NCI-H510A treated with DMSO at 0.1 percent for 48 hours (cell line): ENCODE measurements around the gene LRPPRC.
"Not testable (repeated sequence)": the region's sequence is repeated elsewhere in the genome, so short reads cannot be mapped to it uniquely, and the experiment has no call there.

ENCODE experiments used
- DNase-seq: peaks from one replicate; lab custom pipeline; 2025; lab: John Stamatoyannopoulos, UW

LRPPRC gene

DNA sequence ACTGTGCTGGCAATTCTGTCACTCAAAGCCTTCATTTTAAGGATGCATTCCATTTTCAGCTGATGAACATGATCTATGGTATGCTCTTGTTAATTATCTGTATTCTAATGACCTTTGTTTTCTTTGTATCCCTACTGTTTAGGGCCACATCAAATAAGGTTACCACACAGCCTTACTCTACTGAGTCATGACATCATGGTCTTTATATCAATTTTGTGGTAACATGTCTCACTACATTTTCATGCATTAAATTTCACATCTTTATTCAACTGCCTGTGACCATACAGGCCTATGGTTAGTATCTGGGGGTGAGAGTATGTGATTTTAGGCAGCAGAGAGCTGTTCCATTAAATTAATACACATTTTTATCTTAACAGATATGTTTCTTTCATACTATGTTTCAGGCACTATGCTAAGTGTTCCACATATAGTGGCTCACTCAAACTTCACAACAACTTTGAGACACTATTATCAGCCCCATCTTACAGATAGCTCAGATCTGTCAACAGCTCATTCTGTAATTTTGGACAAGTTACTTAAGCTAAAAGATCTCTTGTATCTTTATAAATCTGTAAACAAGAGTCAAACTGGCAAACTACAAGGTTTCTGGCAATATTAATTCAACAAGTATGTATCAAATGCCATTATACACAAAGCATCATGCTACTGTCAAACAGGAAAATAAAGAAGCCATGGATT, 18.0 kb downstream of the LRPPRC start:
- DNase-seq = no peak

DNA sequence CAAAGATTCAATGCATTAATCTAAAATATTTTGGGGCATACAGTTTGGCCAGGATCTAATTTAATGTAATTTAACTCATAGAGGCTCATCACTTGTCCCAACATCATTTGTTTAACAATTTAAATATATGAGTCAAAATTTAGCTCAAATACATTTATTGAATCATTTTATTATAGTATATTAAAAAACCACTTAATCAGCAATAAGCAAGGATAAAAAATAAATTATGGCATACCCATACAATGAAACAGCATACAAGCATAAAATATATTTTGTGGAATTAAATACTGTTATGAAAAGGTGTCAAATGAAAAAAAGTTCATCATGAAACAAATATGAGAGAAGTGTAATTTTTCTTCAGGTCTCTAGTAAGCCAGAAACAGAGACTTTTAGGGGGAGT, 34.9 kb downstream of the LRPPRC start:
- no peak for DNase-seq

DNA sequence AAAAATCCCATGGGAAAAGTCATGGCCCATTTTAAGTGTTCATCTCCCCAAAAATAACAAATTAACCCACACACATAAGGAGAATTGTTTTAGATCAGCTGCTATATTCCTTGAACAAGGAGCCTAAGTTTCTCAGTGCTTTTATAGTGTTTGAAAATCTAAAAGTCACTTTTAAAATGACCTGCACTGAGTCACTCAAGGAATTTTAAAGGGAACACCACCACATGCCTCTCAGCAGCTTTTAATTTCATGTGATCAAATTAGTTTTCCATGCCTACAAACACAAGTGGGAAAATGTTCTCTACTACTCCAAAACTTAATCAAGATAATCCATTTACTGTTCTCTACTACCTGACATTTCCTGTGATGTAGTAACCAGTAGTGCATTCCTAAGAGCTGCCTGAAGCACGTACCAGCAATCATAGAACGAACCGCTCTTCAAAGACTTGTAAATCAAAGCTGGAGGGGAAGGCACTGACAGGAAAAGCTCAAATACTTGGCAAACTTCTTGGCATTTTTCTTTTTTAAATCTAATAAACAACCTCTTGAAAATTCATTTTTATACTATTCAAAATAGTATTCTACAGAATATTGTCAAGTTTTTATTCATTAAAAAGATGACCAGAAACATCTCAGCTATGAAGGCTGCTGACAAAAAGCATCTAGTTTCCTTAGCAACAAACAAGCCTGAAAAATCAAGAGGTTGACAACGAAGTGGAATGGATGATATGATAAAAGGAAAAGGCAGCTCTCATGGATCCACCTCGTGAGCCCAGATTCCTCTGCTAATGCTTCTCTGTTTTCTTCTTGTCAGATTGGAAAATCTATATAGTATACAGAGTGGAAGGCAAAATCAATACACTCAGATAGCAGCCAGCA, 37.2 kb downstream of the LRPPRC start:
- DNase-seq = no peak

DNA sequence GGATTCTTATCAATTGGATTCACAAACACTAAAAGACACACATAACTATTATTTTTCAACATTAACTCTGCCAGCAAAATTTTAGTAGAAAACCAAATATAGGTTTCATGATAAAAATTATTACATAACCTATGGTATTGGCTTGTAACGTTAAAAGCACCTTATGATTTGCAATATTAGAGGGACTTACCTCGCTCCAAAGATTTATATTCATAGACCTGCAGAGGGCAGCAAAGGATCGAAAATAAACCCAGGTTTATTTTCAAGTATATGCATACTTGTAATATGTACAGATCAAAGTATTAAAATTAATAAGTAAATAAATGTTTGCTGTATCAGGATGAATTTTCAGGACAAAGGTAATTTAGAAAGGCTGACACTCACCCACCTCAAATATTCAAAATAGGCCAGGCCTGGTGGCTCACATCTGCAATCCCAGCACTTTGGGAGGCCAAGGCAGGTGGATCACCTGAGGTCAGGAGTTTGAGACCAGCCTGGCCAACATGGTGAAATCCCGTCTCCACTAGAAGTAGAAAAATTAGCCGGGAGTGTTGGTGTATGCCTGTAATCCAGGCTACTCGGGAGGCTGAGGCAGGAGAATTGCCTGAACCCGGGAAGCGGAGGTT, 45.3 kb downstream of the LRPPRC start:
- peak; percentile 27 for DNase-seq

DNA sequence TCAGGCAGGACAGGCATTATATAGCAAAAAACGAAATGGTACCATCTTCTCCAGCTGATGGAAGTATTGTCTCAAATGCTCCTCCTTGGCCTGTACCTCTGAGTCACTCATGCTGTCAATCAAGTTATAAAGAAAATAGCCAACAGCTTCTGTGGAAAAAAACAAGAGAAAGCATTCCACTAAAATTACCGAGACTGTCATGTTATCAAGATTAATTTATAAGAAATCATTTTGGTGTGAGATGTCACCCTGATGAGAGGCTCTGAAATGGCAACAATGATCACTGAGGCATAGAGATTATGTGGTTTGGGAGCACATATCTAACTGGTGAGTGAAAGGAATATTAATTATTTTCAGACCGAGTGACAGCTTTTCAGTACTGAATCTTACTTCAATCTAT, 47.4 kb downstream of the LRPPRC start:
- no peak for DNase-seq

DNA sequence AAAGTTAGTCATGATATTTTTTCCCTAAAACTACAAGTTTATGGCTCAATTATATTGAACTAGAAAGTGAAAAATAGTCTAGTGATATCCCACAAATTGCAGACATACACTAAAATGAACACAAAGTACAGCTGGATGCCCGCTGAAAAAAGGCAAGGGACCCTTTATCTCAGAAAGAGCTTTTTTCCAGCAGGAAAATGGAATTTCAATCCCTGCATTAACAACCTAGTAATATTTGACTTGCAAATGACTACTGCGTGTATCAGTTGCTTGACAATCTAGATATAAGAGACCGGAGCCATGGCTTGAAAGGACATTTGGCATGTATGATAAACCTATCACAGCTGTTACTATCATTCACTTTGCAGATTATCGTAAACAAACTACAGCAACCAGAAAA, 49.1 kb downstream of the LRPPRC start:
- no peak for DNase-seq

DNA sequence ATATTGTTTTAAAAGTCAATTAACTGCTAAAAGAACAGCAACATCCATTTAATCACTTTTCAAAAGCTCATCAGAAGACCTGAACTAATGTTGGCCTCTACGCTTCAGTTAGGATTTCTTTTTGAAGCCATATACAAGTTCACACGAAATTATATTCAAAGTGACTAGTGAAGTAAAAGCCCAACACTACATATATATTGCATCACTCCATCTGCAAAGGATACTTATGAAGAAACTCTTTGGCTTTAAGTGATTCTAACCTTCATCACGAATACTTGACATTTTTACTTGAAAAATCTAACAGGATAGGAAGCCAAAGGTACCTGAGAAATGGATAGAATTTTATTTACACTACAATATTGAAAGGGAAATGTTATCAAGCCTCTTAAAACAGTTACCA, 50.4 kb downstream of the LRPPRC start:
- DNase-seq = no peak

DNA sequence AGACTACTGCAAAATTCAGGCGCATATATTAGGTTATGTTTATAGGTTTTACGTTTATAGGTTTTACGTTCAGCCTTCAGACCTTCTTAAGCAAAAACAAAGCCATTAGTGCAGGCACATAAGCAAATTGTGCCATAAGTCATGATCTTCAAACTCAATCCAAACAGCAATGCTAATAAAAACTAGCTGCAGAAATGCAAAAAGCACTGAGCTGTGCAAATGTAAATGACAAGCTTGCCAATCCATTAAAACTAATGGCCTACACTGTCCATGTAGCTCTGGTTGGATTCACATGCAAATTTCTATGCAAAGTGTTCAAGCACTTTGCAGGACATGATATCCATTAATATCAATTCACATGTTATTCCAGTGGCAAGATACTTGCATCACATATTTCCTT, 50.9 kb downstream of the LRPPRC start:
- no peak for DNase-seq

DNA sequence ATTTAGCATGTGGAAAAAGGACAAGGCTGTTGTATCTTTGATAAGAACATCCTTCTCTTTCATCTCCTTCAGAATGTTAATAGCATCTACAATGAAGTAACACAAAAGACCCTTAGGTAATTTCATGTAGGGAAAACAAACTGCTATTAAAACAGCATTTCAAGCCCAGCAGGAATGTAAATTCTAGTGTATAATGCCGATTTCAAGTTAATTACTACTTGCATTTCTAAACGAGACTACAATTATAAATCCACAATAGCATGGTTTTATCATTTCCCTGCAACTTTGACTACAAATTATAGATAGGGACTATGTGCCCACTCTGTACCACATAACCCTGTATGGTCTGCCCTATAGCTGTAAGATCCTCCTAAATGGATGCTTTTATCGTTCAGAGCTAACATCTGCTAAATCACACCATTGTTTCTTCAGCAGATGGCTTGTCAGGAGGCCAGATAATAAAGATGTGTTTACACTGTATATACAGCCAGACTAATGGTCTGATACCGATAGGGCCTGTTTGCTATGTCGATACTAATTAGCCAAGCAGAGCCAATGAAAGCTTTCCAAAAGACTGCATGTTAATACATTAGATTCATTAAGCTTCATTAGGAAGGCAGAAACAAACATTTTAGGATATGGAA, 51.9 kb downstream of the LRPPRC start:
- DNase-seq = no peak

DNA sequence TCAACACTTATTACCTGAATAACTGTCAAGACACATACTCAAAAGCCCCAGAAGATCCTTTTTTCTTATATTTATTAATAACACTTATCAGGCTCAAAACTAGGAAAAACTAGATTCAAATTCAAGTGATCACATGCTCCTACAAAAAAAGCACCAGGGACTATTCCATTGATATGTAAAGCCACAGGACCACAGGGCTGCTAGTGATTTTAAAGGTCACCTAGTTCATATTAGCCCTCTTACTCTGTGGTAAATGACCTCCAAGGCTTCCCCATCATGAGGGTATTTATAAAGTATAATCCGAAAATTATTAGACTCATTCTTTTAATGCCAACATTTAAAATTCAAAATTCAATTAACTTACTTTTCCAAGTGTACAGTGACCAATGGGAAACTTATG, 52.5 kb downstream of the LRPPRC start:
- no peak for DNase-seq

DNA sequence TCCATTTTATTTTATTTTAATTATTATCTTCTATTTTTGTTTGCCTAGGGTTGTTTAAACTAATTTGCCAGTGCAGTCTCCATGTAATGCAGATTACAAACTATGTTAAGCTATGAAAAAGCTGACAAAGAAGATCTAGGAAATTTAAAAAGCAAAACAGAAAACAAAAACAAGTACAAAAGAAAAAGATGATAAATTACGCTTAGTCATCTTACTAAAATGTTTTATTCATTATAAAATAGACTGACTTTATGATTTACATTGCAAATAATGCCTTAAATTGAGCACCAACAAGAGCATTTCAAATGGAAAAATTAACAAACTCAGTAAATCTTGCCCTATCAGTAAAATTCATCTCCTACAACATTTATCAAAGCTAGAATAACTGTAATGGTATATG, 52.9 kb downstream of the LRPPRC start:
- no peak for DNase-seq

DNA sequence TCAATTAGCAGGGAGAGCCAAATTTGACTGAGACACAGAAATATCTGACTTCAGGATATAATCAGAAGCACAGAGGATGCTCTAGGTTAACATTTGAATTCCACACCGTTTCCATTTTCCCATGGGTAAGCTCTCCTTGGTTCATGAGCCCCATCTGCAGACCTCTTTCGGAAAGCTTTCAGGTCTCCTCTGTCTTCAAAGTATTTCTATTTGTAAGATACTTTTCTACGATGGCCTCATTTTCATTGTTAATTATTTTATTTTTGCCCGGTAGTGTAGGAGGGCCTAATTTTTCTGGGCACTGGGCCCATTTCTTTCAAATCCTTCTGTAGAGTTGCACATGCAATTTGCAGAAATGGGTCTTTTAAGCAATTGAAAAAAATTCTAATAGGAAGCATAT, 53.8 kb downstream of the LRPPRC start:
- no peak for DNase-seq

DNA sequence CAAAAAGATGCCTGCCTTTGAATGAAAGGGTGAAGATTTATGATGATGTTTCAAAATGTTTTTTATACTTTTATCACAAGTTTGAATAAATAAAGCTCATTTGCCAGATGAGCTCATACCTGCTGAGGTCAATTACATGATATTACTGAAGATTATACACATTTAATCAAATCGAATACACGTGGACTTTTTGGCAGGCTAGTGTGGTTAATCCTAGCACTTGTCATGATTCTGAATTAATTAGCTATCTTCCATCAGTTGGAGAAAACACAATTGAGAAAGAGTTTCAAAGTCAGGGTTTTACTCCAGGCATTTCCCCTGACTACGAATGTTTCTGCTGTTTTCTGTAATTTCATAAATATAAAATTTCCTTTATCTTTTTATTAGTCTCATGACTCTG, 54.4 kb downstream of the LRPPRC start:
- DNase-seq = no peak

DNA sequence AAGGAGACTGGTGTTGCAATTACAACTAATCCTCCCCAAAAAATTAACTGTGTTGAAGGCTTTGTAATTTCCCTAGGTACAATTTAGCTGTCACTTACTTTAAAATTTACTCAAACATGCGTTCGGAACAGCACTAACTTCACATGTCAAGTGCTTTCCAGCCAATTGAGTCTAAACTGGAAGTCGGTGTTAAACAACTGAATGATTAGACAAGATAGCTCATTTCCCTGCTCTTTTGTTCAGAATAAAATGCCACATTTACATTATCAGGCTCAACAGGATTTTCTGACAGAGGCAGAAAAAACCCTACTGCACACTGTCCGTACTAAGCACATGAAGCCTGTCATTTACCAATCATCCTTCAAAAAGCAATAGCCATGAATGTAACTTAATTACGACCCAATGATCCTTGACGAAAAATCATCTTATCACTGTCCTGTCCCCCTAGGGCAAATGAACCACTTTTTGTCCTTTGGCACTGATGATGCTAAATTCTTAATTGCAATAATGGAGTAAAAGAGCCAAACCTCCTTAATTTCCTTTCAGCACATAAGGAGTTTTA, 56.0 kb downstream of the LRPPRC start:
- no peak for DNase-seq

DNA sequence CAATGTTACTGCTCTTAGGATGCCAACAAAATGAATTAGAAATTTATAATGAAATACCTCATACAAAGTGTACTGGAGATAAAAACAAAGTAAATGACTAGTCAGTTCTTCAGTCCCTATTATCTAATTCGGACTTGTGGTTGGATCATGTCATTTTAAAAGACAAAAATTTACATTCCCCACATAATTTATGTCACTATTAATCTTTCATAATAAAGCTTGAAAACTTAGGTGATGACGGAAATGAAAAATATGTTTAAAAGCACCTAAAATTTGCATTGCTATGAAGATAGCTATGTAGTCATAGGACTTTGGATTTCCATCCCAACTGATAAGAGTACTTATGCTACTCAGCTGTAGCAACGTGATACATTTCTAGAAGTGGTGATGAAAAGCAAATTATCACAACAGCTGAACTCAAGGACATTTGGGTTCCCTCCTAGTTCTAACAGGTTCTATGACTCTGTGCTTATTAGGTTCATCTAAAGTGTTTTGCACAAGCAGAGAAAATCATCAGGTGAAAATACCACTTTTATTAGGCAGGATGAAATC, 58.4 kb downstream of the LRPPRC start:
- DNase-seq = no peak

DNA sequence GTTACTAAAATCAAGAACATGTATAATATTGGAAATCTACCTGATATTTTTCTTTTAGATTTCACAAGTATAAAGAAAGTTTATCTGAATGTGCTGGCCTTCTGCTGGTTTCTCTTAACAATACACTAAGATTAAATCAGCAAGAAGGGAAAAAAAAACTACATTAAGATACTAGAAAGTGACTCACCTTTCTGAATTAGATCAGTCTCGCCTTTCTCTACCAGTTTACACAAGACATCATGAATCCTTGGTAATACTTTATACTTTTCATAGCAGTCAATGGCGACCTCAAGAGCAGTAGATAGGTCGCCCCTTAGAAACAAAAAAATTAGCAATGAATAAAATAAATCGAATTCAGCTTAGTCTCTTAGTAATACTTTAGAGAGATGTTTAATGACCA, 61.2 kb downstream of the LRPPRC start:
- no peak for DNase-seq

DNA sequence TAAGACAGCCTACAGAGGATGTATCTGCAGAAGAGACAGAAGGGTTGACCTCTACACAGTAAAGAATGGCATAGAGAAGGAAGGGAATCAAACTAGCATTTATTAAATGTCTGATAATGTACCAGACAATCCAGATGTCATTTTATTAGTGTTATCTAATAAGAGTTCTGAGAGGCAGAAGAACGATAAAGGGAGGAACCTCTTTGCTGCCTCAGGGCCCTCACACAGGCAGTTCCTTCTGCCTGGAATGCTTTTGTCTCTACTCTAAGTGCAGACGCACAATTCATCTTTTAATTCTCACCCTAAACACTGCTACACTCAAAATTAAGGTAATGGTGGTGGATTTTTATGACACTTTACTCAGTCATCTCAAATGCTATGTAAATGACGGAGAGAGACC, 64.5 kb downstream of the LRPPRC start:
- DNase-seq = no peak

DNA sequence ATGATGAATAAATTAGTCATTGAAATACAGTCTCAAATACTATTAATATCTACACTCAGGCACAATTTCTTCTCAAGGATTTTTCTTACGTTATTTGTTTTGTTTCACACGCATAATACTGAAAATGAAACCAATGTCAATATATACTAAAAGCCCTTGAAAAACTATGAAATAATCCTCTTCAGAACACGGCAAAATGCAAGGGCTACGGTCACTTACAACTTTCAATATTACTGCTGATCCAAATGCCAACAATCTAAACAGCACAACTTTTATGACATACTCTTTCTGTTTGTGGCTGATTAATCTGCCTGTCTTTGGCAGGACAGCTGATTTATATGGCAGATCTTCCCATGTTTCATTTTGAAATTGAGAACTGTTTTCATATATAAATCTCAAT, 68.3 kb downstream of the LRPPRC start:
- DNase-seq = no peak

DNA sequence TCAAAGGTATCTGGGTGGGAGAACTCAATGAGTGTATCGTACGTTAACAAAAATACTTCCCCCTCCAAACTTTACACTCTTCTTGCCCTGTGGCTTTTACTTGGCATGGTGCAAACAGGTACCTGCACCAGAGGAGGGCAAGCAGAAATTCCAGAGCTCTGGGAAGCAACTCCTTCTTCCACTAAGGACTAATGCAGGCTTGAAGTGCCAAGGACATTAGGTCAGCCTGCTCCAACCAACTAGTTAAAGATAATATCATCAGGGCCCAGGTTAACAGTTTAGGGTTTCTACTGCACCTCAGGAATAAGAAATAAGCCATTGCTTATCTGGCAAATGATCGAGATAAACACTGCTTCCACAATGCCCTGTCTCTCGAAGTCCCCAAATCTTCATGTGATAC, 70.4 kb downstream of the LRPPRC start:
- no peak for DNase-seq

DNA sequence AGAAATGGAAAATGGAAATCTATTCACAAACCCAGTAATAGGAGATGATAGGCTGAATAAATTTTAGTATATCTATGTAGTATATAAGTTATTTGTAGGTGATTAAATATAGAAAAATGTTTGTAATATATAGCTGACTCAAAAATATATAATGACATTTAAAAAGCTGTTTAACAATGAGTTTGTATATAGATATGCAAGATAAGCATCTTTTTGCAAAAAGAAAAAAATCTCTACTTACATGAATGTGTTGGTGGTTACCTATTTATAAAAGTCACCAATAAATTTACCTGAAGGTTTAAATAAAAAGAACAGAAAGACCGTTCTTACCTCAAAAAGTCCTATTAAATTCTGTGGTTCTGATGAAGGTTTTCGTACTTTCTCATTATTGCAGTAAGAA, 71.3 kb downstream of the LRPPRC start:
- DNase-seq = no peak

DNA sequence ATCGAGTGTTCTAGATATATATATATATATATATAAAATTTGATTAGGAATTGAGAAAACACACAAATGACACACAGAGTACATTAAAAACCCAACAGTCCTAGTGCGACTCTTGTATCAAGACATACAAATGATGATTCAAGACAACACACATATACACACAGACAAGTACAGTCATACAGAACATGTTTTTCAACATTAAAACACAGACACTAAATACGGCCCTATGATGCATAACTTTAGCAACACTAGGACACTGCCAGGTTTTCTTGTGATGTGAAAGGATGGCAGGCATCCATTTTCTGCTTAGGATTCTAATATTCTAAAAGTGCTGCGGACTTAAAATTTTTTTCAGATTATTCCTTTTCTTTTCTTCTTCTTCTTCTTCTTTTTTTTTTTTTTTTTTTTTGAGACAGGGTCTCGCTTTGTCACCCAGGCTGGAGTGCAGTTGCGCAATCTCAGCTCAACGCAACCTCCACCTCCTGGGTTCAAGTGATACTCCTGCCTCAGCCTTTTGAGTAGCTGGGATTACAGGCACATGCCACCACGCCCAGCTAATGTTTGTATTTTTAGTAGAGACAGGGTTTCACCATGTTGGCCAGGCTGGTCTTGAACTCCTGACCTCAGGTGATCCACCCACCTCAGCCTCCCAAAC, 84.5 kb downstream of the LRPPRC start:
- not testable (repeated sequence) for DNase-seq
